ENCODE measurements around the gene CPEB4. TPM values are rescaled to one million over a fixed set of nuclear protein-coding genes. Genes with fewer than 3 reads are reported as not detected.

Gene CPEB4
- total RNA-seq: 10 to 100 TPM; 54.7 to 65.6 TPM

- DNase-seq (ENCODE audit: low spot score): peak; percentile 97
- peaks cover 3 to 21% of the 10 kb centered on the region in 2 donors for H3K4me1 ChIP-seq (ENCODE audit: control insufficient read depth in 1 of 2, low read depth in 2 of 2)
- ATAC-seq (ENCODE audit: insufficient number of reproducible peaks, low FRiP score, low read depth): peak; percentile 100
- no peak for TF ChIP-seq CTCF (IDR thresholded peaks at IDR 0.05)
- no peaks in the 10 kb centered on the region for H3K27me3 ChIP-seq (replicated peaks; ENCODE audit: insufficient read depth)
- no peaks in the 10 kb centered on the region for H3K9me3 ChIP-seq
- H3K36me3 ChIP-seq: no peaks in the 10 kb centered on the region
- H3K27ac ChIP-seq: peak within 1 kb of the TSS; percentile 77 to 86
- peak within 1 kb of the TSS; percentile 83 for H3K4me3 ChIP-seq
Measured at GRCh38 chr5:173887610-173888472, at the start of gene CPEB4. Gene CPEB4, plus strand, starts transcription at chr5:173888349. Its CDS starts 1,385 bp downstream, at chr5:173889734.

GRCh38 chr5:173839117-173839713, 48.9 kb upstream of the CPEB4 start:
- DNase-seq (ENCODE audit: low spot score): no peak
- no peak for ATAC-seq (ENCODE audit: insufficient number of reproducible peaks, low FRiP score, low read depth)
- Histone ChIP-seq H3K4me1 (ENCODE audit: control insufficient read depth in 1 of 2, low read depth in 2 of 2) (peaks cover 0 to under 1% of the 10 kb centered on the region in 2 donors), H3K27me3 (replicated peaks; ENCODE audit: insufficient read depth) (no peaks in the 10 kb centered on the region), H3K4me3 (no peak overlapping the region), H3K36me3 (no peaks in the 10 kb centered on the region), H3K27ac (no peak overlapping the region), H3K9me3 (no peaks in the 10 kb centered on the region)
- TF ChIP-seq CTCF (IDR thresholded peaks at IDR 0.05): no peak

GRCh38 chr5:173840111-173840983, 47.8 kb upstream of the CPEB4 start:
- no peaks in the 10 kb centered on the region for H3K4me1 ChIP-seq (ENCODE audit: control insufficient read depth in 1 of 2, low read depth in 2 of 2)
- DNase-seq (ENCODE audit: low spot score) (no peak), ATAC-seq (ENCODE audit: insufficient number of reproducible peaks, low FRiP score, low read depth) (no peak)
- H3K9me3 ChIP-seq: no peaks in the 10 kb centered on the region
- H3K4me3 ChIP-seq: no peak overlapping the region
- H3K36me3 ChIP-seq: no peaks in the 10 kb centered on the region
- no peak for TF ChIP-seq CTCF (IDR thresholded peaks at IDR 0.05)
- no peak overlapping the region for H3K27ac ChIP-seq
- no peaks in the 10 kb centered on the region for H3K27me3 ChIP-seq (replicated peaks; ENCODE audit: insufficient read depth)

GRCh38 chr5:173841710-173842109, 46.4 kb upstream of the CPEB4 start:
- no peak for TF ChIP-seq CTCF (IDR thresholded peaks at IDR 0.05)
- Histone ChIP-seq H3K27me3 (replicated peaks; ENCODE audit: insufficient read depth) (no peaks in the 10 kb centered on the region), H3K9me3 (no peaks in the 10 kb centered on the region), H3K4me3 (no peak overlapping the region), H3K36me3 (no peaks in the 10 kb centered on the region), H3K4me1 (ENCODE audit: control insufficient read depth in 1 of 2, low read depth in 2 of 2) (no peaks in the 10 kb centered on the region), H3K27ac (no peak overlapping the region)
- DNase-seq (ENCODE audit: low spot score): no peak
- ATAC-seq (ENCODE audit: insufficient number of reproducible peaks, low FRiP score, low read depth): no peak

- H3K4me1 ChIP-seq (ENCODE audit: control insufficient read depth in 1 of 2, low read depth in 2 of 2): no peaks in the 10 kb centered on the region
- ATAC-seq (ENCODE audit: insufficient number of reproducible peaks, low FRiP score, low read depth): no peak
Measured at GRCh38 chr5:173843794-173844193, 44.4 kb upstream of the CPEB4 start.

More at GRCh38 chr5:173843794-173844193, 44.4 kb upstream of the CPEB4 start:
- Histone ChIP-seq H3K9me3 (no peaks in the 10 kb centered on the region), H3K4me3 (no peak overlapping the region), H3K36me3 (no peaks in the 10 kb centered on the region), H3K27me3 (replicated peaks; ENCODE audit: insufficient read depth) (no peaks in the 10 kb centered on the region), H3K27ac (no peak overlapping the region)
- no peak for TF ChIP-seq CTCF (IDR thresholded peaks at IDR 0.05)
- DNase-seq (ENCODE audit: low spot score): no peak
